Stimulated activated CD4-positive, alpha-beta T cell treated with anti-CD3 and anti-CD28 coated beads, Interleukin-12 subunit alpha, Interleukin-12 subunit beta, amount 100 ng/mL, for 48 hours (primary cell): ENCODE results near the gene KANSL1L.
"Not testable (repeated sequence)": the region's sequence is repeated elsewhere in the genome, so short reads cannot be mapped to it uniquely, and the experiment has no call there.

Experiments
- DNase-seq, 3 donors: peaks; one replicate each; pipeline ENCODE4 v3.0.0-alpha.2; 2020; ENCODE audit warnings: low read depth in 2 of 3, low spot score in 1 of 3

The KANSL1L gene, protein sequence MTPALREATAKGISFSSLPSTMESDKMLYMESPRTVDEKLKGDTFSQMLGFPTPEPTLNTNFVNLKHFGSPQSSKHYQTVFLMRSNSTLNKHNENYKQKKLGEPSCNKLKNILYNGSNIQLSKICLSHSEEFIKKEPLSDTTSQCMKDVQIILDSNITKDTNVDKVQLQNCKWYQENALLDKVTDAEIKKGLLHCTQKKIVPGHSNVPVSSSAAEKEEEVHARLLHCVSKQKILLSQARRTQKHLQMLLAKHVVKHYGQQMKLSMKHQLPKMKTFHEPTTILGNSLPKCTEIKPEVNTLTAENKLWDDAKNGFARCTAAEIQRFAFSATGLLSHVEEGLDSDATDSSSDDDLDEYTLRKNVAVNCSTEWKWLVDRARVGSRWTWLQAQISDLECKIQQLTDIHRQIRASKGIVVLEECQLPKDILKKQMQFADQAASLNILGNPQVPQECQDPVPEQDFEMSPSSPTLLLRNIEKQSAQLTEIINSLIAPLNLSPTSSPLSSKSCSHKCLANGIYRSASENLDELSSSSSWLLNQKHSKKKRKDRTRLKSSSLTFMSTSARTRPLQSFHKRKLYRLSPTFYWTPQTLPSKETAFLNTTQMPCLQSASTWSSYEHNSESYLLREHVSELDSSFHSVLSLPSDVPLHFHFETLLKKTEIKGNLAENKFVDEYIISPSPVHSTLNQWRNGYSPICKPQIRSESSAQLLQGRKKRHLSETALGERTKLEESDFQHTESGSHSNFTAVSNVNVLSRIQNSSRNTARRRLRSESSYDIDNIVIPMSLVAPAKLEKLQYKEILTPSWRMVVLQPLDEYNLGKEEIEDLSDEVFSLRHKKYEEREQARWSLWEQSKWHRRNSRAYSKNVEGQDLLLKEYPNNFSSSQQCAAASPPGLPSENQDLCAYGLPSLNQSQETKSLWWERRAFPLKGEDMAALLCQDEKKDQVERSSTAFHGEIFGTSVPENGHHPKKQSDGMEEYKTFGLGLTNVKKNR

DNA sequence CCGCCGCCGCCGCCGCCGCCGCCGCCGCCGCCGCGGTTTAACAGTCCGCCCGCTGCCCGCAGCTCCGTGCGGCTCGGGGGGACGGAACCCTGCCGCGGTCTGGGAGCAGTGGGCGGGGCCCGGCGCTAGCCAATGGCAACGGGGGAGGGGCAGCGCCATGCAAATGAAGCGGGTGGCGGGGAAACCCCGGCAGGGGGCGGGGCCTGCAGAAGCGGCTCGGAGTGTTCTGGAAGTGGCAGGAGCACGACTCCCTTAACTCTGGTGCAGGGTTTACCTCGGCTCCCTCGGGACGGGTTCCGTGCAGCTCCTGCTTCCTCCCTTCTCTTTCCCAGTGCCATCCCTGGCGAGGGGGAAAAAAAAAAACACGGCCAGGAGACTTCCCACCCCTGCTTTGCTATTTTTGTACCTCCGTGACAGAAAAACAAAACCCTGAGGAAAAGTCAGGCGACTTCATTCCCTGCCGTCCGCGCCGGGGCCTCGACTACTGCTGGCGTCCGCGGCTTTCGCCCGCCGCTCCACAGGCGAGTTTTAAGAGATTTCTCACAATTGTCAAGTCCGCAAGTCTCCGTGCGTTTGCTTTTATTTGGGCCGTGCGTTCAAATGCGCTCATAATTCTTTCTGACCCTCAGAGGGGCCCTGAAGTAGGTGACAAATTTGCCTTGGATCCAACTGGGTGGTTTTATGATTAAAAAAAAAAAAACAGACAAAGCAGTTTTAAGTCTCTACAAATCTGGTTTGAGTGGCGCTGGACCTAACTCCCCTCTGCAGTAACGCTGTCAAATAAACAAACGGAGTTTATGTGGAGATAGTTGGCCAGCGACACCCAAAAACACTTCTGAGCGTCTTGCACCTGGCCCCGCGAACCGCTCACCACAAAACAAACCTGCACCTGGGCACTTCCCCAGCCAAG is at the start of gene KANSL1L:
TSS of gene KANSL1L (minus strand) at position 101 of the 910 bp plus-strand sequence. CDS start 16,827 bp downstream, outside the sequence.
- peak; percentile 93 to 97 (median 96) for DNase-seq

DNA sequence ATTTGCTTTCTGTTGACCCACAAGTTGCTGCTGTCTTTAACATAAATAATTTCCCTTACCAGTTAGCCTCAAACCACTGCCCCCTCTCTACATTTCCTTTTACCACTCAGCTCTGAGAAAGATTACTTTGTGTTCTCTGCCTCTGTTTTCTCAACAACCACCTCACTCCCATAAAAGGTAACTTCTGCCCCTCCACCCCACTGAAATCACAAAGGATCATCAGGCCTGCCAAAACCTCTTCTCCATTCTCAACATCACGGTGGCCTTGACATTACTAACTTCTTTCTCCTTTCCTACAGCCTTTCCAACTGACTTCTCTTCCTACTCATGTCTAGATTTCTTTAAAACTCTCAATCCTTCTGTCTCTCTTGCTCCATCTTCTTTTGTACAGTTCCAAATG is 43.9 kb upstream of the KANSL1L start:
- no peak for DNase-seq

DNA sequence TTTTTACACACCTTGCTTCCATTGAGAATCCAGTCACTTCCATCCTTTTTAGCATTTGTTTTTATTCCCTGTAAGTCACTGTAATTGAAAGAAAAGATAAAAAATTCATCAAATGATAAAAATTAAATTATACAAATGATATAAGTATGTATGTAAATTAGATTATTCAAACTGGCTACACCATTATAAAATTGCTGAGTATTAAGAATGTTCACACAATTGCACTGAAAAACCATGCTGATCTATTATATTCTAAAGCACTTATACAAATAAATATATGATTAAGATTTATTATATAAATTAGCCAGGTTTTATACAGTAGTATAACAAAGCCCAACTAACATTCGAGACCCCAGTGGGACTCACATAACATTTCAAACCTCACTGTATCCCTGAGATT is 39.0 kb upstream of the KANSL1L start:
- DNase-seq: no peak

DNA sequence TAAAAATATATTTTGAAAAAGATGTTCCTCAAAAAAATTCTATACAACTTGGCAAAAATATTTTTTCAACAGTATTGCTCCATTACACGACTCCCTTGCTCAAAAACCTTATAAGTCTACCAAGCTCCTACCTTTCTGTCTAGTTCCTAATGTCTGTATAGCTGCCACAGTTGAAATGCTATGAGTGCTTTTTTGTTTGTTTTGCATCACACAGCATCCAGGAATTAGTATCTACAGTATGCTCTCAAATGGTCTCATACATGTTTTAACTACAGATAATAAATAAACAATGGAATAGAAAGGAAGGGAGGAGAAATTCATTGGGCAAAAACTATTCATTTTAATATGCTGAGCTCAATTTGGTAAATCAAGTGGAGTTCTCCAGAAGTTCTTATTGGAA is 36.7 kb upstream of the KANSL1L start:
- DNase-seq: no peak

DNA sequence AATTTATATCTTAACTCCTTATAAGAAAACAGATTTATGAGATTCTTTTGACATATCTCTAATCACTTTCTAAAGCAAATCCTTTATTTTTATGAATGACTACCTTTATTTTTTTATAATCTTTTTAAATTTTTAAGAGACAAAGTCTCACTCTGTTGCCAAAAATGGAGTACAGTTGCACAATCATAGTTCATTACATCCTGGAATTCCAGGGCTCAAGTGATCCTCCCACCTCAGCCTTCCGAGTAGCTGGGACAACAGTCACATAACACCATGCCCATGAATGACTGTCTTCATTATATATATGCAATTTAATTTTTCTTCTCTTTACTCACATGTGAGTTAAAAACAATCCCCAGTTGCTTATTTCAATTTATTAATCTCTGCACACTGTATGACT is 32.3 kb upstream of the KANSL1L start:
- no peak for DNase-seq

DNA sequence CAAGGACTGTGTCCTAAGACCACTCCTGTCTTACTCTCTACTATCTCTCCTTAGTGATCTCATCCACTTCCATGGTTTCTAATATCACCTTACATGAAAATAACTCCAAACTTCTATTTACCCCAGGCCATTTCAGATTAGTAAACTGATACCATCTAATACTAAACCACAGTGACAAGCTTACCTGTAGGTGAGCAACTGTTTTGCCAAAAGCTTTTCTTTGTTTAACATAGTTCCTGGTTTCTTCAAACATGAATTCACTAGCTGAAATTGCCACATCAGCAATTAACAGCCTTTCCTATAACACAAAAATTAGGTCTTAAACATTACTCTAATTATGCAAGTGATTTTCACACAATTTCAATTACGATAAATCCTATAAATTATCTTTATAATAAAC is 31.9 kb upstream of the KANSL1L start:
- no peak for DNase-seq

DNA sequence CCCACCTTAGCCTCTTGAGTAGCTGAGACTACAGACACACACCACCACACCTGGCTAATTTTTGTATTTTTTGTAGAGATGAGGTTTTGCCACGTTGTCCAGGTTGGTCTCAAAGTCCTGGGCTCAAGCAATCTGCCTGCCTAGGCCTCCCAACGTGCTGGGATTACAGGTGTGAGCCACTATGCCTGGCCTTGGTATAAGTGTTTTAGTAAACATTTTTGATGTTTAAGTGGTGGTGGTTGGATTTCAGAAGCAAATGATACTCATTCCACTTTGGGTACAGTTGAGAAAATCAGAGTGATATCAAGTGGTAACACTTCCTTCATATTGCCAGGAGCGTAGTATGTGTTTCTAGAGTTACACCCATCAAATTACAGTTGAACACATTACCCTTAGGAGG is 28.6 kb upstream of the KANSL1L start:
- no peak for DNase-seq

DNA sequence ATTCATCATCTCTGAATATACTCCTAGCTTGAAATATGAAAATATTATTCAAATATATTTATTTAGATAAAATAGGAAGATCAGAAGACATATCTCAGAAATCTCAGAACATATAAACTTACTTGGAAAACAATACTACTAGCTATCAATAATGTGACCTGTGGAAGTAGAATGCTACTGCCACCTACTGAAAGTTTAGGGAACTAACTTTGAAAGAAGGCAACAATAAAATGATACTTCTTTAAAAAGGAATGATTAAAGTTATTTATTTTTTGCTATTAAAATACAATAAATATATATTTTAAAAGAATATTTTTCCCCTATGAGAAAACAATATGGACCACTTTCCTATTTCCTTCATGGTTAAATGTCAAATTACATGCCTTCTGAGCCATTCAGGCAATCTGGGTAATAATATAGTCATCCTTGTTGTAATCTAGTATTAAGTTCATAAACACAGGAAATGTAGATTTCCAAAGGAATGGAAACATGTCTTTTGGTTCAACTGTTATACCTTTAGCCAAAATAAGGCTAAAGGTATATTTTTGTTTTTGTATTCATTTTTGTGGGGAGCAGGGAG is 28.1 kb upstream of the KANSL1L start:
- DNase-seq: no peak

DNA sequence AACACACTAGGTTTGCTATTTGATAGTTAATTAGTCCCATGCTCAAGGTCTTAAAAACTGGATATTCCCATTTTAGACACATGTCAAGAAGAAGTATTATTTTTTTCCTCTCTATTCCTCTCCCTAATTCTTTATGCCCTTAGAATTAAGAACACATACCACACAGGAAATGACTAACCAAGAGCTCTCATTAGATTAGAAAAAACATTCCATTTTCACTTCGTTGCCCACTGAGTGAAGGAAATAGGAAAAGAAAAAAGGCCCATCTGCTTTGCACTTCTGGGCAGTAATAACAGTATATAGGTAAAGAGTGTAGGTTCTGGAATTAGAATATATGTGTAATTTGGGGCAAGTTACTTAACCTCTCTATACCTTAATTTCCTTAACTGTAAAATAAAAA is 27.1 kb upstream of the KANSL1L start:
- DNase-seq: no peak

DNA sequence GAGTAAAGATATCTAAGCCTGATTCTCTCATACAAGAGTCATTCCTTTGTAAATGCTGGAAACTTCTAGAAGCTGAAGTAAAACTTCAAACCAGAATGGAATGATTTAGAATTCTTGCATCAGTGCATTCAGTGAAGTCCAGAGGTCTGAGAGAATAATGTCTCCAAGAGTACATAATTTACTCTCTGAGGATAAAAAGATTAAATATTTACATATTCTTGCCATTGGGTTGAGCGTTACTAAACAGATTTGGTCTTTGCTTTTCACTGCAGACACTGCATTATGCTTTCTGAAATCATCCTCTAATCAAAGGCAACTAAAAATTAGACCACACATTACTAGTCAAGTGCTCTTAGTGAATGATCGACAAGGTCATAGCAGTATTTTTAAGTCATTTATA is 26.5 kb upstream of the KANSL1L start:
- DNase-seq: no peak

DNA sequence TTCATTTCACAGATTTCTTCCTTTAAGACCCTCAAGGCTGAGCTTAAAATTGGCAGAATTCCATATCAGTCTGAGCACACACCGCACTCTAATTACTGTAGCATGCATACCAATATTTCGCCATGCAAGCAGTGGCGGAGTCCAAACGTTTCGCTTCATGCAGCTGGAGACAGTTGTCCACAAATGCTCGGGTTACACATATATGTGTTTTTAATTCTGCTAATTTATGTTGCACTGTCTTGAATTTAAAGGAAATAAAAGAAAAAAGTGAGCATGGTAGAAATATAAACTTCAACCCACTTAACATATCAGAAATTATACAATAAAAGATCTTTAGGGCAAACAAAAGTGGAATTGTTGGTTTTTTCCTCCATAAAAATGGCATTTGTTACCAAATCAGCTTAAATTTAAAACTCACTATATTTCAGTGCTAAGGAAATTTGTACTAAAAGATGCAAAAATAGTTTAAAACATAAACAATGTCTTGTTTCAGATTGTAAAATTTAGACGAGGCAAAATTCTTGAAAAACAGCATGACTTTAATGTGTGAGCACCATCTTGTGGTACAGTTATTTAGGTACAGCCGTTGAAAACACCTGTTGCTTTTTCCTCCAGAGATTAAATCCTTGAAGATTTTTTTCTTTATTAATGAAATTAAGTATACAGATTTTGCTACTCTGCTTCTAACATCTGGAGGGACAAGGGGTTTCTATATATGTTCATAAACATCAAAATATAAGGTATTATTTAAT is 24.1 kb upstream of the KANSL1L start:
- no peak for DNase-seq

DNA sequence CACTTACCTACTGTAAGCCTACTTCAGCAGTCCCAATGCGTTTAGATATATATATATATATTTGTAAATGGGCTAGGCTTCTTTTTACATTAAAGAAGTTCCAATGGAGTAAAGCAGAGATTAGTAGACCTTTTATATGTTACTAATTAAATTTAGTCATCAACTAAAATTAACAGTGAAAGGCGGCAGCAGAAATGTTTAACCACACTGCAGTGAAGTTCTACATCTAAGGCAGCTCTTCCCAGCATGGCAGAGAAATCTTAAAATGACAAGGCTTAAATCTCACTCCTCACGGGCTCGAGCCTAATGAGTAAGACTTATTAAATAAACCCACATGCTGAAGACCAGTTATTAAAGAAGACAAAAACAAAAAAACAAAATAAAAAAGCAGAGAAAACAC is 19.1 kb upstream of the KANSL1L start:
- no peak for DNase-seq

DNA sequence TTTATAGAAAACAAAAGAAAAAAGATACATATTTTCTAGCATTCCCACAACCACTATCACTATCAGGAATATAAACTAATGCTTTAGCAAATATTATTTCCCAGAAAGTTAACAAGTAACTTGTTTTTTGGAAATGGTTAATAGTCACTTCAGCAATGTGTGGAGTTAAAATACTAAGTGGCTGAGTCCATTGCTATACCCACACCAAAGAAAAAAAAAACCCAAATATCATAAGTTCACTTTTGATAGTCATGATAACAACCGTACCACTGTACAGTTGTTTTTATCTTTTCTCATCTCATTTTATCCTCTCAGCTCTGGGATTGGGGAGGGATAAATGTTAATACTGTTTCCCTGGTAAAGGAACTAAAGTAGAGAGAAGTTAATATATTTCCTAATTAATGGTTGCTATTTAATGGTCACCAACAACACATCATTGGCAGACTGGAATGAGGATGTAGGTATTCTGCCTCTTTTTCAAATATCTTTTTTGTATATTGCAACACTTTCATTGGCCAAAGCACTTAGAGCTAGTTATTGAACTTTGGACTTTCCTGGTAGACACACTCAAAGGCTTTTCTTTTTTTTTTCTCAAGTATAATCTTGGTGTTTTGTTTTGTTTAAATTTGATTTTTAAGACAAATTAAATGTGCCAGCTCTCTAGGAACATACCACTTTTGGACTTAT is 18.4 kb upstream of the KANSL1L start:
- no peak for DNase-seq

DNA sequence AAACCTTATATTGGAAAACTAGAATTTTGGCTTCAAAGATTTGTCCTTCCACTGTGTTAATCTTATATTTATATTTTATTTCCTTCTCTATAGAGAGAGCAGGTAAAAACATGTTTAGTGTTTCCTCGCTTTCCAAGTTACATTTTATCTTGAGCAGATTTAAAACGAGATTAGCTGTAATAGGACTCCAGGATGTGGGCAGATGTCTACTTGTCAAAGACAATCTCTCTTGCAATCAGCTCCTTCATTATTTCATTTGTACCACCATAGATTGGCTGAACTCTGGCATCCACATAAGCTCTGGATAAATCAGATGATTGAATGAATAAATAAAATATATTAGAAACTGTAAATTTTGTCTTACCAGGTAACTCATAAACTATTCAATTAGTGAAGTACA is 17.5 kb upstream of the KANSL1L start:
- DNase-seq: no peak

DNA sequence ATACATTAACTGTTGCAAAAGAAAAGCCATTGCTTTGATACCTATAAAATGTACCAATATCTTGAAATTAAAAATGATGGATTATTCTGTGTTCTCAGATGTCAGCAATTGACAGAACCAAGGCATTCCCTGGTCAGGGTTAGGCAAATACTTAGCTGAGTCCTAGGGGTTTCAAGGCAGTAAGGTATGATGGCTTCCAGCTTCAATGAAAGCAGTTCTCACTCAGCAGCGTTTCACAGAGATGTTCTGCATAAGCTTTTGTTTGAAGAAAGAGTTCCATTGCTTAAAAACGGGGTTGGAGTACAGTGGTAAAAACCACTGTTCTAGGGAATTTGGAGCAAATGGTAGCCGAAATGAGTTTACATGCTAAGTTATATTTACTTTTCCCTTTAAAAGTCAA is 17.0 kb upstream of the KANSL1L start:
- DNase-seq: no peak

DNA sequence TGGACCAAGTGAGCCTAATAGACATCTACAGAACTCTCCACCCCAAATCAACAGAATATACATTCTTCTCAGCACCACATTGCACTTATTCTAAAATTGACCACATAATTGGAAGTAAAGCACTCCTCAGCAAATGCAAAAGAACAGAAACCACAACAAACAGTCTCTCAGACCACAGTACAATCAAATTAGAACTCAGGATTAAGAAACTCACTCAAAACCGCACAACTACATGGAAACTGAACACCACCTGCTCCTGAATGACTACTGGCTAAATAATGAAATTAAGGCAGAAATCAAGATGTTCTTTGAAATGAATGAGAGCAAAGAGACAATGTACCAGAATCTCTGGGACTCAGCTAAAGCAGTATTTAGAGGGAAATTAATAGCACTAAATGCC is 12.7 kb upstream of the KANSL1L start:
- not testable (repeated sequence) for DNase-seq

DNA sequence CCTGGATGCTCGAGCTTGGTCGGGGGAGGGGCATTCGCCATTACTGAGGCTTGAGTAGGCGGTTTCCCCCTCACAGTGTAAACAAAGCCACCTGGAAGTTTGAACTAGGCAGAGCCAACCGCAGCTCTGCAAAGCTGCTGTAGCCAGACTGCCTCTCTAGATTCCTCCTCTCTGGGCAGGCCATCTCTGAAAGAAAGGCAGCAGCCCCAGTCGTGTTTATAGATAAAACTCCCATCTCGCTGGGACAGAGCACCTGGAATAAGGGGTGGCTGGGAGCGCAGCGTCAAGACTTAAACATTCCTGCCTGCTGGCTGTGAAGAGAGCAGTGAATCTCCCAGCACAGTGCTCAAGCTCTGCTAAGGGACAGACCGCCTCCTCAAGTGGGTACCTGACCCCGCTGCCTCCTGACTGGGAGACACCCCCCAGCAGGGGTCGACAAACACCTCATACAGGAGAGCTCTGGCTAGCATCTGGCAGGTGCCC is 10.4 kb upstream of the KANSL1L start:
- not testable (repeated sequence) for DNase-seq

DNA sequence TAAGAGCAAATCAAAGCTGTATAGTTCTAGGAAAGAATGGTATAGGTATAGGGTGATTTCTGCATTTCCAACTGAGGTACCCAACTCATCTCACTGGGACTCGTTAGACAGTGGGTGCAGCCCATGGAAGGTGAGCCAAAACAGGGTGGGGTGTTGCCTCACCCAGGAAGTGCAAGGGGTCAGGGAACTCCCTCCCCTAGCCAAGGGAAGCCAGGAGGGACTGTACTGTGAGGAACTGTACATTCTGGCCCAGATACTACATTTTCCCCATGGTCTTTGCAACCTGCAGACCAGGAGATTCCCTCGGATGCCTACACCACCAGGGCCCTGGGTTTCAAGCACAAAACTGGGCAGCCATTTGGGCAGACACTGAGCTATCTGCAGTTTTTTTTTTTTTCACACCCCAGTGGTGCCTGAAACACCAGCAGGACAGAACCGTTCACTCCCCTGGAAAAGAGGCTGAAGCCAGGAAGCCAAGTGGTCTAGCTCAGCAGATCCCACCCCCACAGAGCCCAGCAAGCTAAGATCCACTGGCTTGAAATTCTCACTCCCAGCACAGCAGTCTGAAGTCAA is 9.9 kb upstream of the KANSL1L start:
- not testable (repeated sequence) for DNase-seq

DNA sequence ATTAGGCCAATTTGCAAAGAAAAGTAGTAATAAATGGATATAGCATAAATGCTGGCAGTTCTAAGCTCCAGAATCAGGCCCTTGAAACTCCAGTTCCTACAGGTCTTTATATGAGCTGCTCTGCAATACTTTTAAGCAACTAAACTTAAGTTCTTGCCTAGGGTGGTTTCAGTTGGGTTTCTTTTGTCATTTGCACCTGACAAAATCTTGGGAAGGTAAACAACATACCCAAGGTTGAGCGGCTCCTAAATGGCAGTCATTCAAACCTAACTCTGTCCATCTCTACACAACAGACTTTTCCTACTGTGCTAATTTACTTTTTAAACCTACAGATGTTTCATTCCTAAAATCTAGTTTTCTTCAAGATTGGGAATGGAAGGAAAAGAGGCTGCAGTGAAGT is 9.3 kb upstream of the KANSL1L start:
- DNase-seq: no peak
